HepG2 (cell line): ENCODE data around the gene UBE2O. TPM values are rescaled to one million over a fixed set of nuclear protein-coding genes. Genes with fewer than 3 reads are reported as not detected.

Experiments used
- HDAC6 ChIP-seq: fragments of 200-600 bp; sonication (generic); IDR thresholded peaks from 2 replicates; pipeline ENCODE4 v1.7.0; 2017; ENCODE audit warnings: mild to moderate bottlenecking, antibody characterized with exemption, low read length, low read depth
- HIVEP1 ChIP-seq: sonication (generic); formaldehyde crosslinking; IDR thresholded peaks from 2 replicates; pipeline ENCODE4 v1.4.0; 2020; ENCODE audit warnings: mild to moderate bottlenecking, missing genetic modification reagents
- NRL ChIP-seq: sonication (generic); formaldehyde crosslinking; IDR thresholded peaks from 2 replicates; pipeline ENCODE4 v1.5.0; 2020; ENCODE audit warnings: missing genetic modification reagents, mild to moderate bottlenecking, moderate library complexity, borderline replicate concordance
- PTBP1 ChIP-seq: fragments of 200-400 bp; formaldehyde crosslinking; IDR thresholded peaks from 2 replicates; pipeline ENCODE4 v1.6.1; 2018; ENCODE audit warnings: low read length, low read depth; ENCODE audit not compliant: poor library complexity, severe bottlenecking
- RBM22 ChIP-seq: fragments of 200-400 bp; formaldehyde crosslinking; optimal IDR thresholded peaks from 2 replicates; pipeline ENCODE3; 2017; ENCODE audit warnings: mild to moderate bottlenecking, low read length, moderate library complexity
- TGIF2 ChIP-seq: IDR thresholded peaks from 2 replicates; pipeline ENCODE4 v1.6.1; 2016; ENCODE audit warnings: control low read depth, missing compliant biosample characterization
- TMF1 ChIP-seq: sonication (generic); formaldehyde crosslinking; IDR thresholded peaks from 2 replicates; pipeline ENCODE4 v1.8.1; 2022; ENCODE audit warnings: low read depth, missing genetic modification reagents
- ZBTB40 ChIP-seq, 2 experiments: fragments of 450-650 bp in 1 of 2; sonication (generic) in 1 of 2; formaldehyde crosslinking in 1 of 2; IDR thresholded peaks; 2 replicates each; pipeline versions ENCODE4 v1.6.1 to v1.8.0; 2016 to 2022; ENCODE audit warnings: antibody characterized with exemption in 1 of 2, mild to moderate bottlenecking in 1 of 2, missing genetic modification reagents in 1 of 2
- ZNF616 ChIP-seq: sonication (generic); formaldehyde crosslinking; IDR thresholded peaks from 2 replicates; pipeline ENCODE4 v1.5.0; 2020; ENCODE audit warnings: low read depth, mild to moderate bottlenecking, missing genetic modification reagents
- ZNF646 ChIP-seq: sonication (generic); formaldehyde crosslinking; IDR thresholded peaks from 2 replicates; pipeline ENCODE4 v1.9.0; 2021; ENCODE audit warnings: mild to moderate bottlenecking, missing genetic modification reagents
- ZNF672 ChIP-seq: sonication (generic); formaldehyde crosslinking; IDR thresholded peaks from 2 replicates; pipeline ENCODE4 v1.8.1; 2022; ENCODE audit warnings: missing genetic modification reagents
- ZNF749 ChIP-seq: sonication (generic); formaldehyde crosslinking; IDR thresholded peaks from 2 replicates; pipeline ENCODE4 v1.8.0; 2022; ENCODE audit warnings: mild to moderate bottlenecking, missing genetic modification reagents, moderate library complexity, borderline replicate concordance
- polyA plus RNA-seq, 8 experiments: library from polyadenylated mRNA; depleted of rRNA in 3 of 8; stranded (reverse) in 7 of 8; unstranded in 1 of 8; fragments of >200 nt; fragmentation: Illumina TruSeq in 4 of 8; extraction: Trizol in 4 of 8; gene quantifications; 2 replicates each; pipeline versions ENCODE4 v1.2.1 to v1.2.3, GENCODE V29; 2011 to 2016; ENCODE audit warnings: low read depth in 4 of 8, missing spikeins in 1 of 8, mixed read lengths in 1 of 8; ENCODE audit not compliant: insufficient read depth in 1 of 8
- total RNA-seq, 5 experiments: library from RNA; depleted of rRNA; stranded (reverse); fragments of >200 nt; fragmentation: Illumina TruSeq; extraction: Trizol; gene quantifications; 2 replicates each; pipeline ENCODE4 v1.2.3, GENCODE V29; 2016; ENCODE audit warnings: low read depth in 1 of 5
- TF ChIP-seq, protein P1 (sequence below): sonication (generic); formaldehyde crosslinking; IDR thresholded peaks from 2 replicates; pipeline ENCODE4 v1.4.0; 2020; ENCODE audit warnings: missing genetic modification reagents

Gene UBE2O
- total and polyA plus RNA-seq, 2 of the 13 experiments (the other 11 are each of a cell fraction or from before 2014, with no cell fraction given), result 21.5 to 23.5 TPM

GRCh38 chr17:76500747-76501017 is 47.7 kb upstream of the UBE2O start (continued):
- TF ChIP-seq ZNF672 (CRISPR knock-in tag) (no peak), ZNF616 (CRISPR knock-in tag) (0 out of 2 replicates have a peak, but pooled peaks have one; percentile 29), HDAC6 (no peak), ZNF749 (CRISPR knock-in tag) (no peak), TGIF2 (CRISPR knock-in tag) (peak; percentile 42; the same call in 1 of the 2 replicates), ZBTB40 (IDR thresholded peaks at IDR 0.05) (no peak), ZBTB40 (CRISPR knock-in tag; IDR thresholded peaks at IDR 0.05) (no peak; the same call in 1 of the 2 replicates), RBM22 (no peak), ZNF646 (CRISPR knock-in tag) (no peak), TMF1 (peak; percentile 17; the same call in 1 of the 2 replicates), PTBP1 (peak; percentile 38), NRL (CRISPR knock-in tag) (0 out of 2 replicates have a peak, but pooled peaks have one; percentile 28), HIVEP1 (0 out of 2 replicates have a peak, but pooled peaks have one; percentile 20)
- TF ChIP-seq, protein P1, sequence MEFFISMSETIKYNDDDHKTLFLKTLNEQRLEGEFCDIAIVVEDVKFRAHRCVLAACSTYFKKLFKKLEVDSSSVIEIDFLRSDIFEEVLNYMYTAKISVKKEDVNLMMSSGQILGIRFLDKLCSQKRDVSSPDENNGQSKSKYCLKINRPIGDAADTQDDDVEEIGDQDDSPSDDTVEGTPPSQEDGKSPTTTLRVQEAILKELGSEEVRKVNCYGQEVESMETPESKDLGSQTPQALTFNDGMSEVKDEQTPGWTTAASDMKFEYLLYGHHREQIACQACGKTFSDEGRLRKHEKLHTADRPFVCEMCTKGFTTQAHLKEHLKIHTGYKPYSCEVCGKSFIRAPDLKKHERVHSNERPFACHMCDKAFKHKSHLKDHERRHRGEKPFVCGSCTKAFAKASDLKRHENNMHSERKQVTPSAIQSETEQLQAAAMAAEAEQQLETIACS (CRISPR knock-in tag), result 0 out of 2 replicates have a peak, but pooled peaks have one; percentile 11
